GM12878 (cell line): ENCODE results near the gene AOC3.

Source experiments
- ESRRA ChIP-seq: IDR thresholded peaks from 2 replicates; pipeline ENCODE4 v1.6.1; 2012; ENCODE audit warnings: mild to moderate bottlenecking, low read length, improper control_type of control experiment
- NBN ChIP-seq: fragments of 450-650 bp; IDR thresholded peaks from 2 replicates; pipeline ENCODE4 v1.6.1; 2016
- POLR2A ChIP-seq: IDR thresholded peaks from 2 replicates; pipeline ENCODE4 v1.6.1; 2011; ENCODE audit warnings: low read depth, mild to moderate bottlenecking, low read length
- POLR2AphosphoS2 ChIP-seq: IDR thresholded peaks from 2 replicates; pipeline ENCODE4 v1.6.1; 2011; ENCODE audit warnings: low read depth, mild to moderate bottlenecking, low read length, improper control_type of control experiment, moderate library complexity
- POLR2AphosphoS5 ChIP-seq: IDR thresholded peaks from 2 replicates; pipeline ENCODE4 v1.6.1; 2011; ENCODE audit warnings: mild to moderate bottlenecking, low read length, inconsistent platforms
- SIN3A ChIP-seq: IDR thresholded peaks from 2 replicates; pipeline ENCODE4 v1.6.1; 2012; ENCODE audit warnings: low read depth, low read length, improper control_type of control experiment
- SP1 ChIP-seq: IDR thresholded peaks from one replicate; pipeline ENCODE4 v1.6.1; 2011; ENCODE audit warnings: low read depth, low read length
- SRF ChIP-seq, 2 experiments: IDR thresholded peaks; 2 replicates each; pipeline ENCODE4 v1.6.1; 2011; ENCODE audit warnings: low read depth in 2 of 2, low read length in 2 of 2, mild to moderate bottlenecking in 1 of 2, moderate library complexity in 1 of 2
- ZSCAN29 ChIP-seq: fragments of 450-650 bp; IDR thresholded peaks from 2 replicates; pipeline ENCODE4 v1.6.1; 2017; ENCODE audit warnings: mild to moderate bottlenecking, moderate library complexity
- ZZZ3 ChIP-seq: IDR thresholded peaks from 2 replicates; pipeline ENCODE4 v1.6.1; 2011; ENCODE audit warnings: low read depth; ENCODE audit not compliant: control insufficient read depth, insufficient read length
- TF ChIP-seq, protein P1 (sequence below): fragments of 450-650 bp; IDR thresholded peaks from 2 replicates; pipeline ENCODE4 v1.6.1; 2017; ENCODE audit warnings: mild to moderate bottlenecking, moderate library complexity
- TF ChIP-seq, protein P2 (sequence below), 3 experiments: IDR thresholded peaks in 2 of 3; conservative IDR thresholded peaks in 1 of 3; 2 replicates each; pipeline ENCODE4 v1.5.1; 2011; ENCODE audit warnings: low read depth in 3 of 3, low read length in 3 of 3, mild to moderate bottlenecking in 3 of 3, control low read depth in 2 of 3, moderate library complexity in 2 of 3, inconsistent platforms in 1 of 3, mixed read lengths in 1 of 3; ENCODE audit not compliant: control insufficient read depth in 2 of 3, insufficient read depth in 1 of 3; ENCODE audit errors: extremely low read depth in 1 of 3
- TF ChIP-seq, protein P3 (sequence below): fragments of 450-650 bp; IDR thresholded peaks from 2 replicates; pipeline ENCODE4 v1.6.1; 2017; ENCODE audit warnings: mild to moderate bottlenecking

DNA sequence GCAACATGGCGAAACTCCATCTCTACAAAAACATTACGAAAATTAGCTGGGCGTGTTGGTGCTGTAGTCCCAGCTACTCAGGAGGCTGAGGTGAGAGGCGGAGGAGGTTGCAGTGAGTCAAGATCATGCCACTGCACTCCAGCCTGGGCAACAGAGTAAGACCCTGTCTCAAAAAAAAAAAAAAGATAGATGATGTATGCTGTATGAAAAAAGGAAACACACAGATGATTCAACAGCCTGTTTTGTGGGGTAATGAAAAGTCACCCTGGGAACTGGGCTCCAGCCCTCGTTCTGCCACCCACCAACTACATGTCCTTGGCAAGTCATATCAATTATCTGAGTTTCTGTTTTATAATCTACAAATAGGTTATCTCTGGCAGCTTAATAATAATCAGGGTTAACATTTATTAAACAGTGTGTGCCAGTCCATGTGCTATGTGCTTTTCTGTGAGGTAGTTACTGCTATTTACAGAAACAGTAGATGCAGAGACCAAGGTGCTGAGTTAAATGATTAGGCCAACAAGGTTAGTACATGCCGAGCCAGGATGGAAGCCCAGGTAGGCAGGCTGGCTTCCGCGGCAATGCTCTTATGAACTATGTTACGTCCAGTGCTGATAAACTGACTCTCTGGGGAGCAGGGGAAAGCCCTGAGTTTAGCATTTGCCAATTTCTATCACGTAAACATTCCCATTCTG, 50.7 kb downstream of the AOC3 start:
- TF ChIP-seq, protein P1, sequence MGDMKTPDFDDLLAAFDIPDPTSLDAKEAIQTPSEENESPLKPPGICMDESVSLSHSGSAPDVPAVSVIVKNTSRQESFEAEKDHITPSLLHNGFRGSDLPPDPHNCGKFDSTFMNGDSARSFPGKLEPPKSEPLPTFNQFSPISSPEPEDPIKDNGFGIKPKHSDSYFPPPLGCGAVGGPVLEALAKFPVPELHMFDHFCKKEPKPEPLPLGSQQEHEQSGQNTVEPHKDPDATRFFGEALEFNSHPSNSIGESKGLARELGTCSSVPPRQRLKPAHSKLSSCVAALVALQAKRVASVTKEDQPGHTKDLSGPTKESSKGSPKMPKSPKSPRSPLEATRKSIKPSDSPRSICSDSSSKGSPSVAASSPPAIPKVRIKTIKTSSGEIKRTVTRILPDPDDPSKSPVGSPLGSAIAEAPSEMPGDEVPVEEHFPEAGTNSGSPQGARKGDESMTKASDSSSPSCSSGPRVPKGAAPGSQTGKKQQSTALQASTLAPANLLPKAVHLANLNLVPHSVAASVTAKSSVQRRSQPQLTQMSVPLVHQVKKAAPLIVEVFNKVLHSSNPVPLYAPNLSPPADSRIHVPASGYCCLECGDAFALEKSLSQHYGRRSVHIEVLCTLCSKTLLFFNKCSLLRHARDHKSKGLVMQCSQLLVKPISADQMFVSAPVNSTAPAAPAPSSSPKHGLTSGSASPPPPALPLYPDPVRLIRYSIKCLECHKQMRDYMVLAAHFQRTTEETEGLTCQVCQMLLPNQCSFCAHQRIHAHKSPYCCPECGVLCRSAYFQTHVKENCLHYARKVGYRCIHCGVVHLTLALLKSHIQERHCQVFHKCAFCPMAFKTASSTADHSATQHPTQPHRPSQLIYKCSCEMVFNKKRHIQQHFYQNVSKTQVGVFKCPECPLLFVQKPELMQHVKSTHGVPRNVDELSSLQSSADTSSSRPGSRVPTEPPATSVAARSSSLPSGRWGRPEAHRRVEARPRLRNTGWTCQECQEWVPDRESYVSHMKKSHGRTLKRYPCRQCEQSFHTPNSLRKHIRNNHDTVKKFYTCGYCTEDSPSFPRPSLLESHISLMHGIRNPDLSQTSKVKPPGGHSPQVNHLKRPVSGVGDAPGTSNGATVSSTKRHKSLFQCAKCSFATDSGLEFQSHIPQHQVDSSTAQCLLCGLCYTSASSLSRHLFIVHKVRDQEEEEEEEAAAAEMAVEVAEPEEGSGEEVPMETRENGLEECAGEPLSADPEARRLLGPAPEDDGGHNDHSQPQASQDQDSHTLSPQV: no peak
- TF ChIP-seq POLR2AphosphoS5 (no peak), SRF (IDR thresholded peaks at IDR 0.05; ENCODE audit: low read depth in 2 of 2, low read length in 2 of 2) (no peak), SP1 (no peak), ZSCAN29 (no peak), POLR2A (no peak), ESRRA (no peak), SIN3A (no peak), ZZZ3 (no peak), POLR2AphosphoS2 (no peak), NBN (no peak)
- TF ChIP-seq, protein P2, sequence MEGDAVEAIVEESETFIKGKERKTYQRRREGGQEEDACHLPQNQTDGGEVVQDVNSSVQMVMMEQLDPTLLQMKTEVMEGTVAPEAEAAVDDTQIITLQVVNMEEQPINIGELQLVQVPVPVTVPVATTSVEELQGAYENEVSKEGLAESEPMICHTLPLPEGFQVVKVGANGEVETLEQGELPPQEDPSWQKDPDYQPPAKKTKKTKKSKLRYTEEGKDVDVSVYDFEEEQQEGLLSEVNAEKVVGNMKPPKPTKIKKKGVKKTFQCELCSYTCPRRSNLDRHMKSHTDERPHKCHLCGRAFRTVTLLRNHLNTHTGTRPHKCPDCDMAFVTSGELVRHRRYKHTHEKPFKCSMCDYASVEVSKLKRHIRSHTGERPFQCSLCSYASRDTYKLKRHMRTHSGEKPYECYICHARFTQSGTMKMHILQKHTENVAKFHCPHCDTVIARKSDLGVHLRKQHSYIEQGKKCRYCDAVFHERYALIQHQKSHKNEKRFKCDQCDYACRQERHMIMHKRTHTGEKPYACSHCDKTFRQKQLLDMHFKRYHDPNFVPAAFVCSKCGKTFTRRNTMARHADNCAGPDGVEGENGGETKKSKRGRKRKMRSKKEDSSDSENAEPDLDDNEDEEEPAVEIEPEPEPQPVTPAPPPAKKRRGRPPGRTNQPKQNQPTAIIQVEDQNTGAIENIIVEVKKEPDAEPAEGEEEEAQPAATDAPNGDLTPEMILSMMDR (IDR thresholded peaks at IDR 0.05 in 2 of 3, conservative IDR thresholded peaks at IDR 0.05 in 1 of 3; ENCODE audit: control insufficient read depth in 2 of 3, extremely low read depth in 1 of 3, insufficient read depth in 1 of 3, low read depth in 3 of 3, low read length in 3 of 3): no peak
- TF ChIP-seq, protein P3, sequence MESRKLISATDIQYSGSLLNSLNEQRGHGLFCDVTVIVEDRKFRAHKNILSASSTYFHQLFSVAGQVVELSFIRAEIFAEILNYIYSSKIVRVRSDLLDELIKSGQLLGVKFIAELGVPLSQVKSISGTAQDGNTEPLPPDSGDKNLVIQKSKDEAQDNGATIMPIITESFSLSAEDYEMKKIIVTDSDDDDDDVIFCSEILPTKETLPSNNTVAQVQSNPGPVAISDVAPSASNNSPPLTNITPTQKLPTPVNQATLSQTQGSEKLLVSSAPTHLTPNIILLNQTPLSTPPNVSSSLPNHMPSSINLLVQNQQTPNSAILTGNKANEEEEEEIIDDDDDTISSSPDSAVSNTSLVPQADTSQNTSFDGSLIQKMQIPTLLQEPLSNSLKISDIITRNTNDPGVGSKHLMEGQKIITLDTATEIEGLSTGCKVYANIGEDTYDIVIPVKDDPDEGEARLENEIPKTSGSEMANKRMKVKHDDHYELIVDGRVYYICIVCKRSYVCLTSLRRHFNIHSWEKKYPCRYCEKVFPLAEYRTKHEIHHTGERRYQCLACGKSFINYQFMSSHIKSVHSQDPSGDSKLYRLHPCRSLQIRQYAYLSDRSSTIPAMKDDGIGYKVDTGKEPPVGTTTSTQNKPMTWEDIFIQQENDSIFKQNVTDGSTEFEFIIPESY: no peak
